OCI-LY1 (cell line): Measurements from ENCODE around the gene MAST3.

Experiments used
- CTCF ChIP-seq: fragments of 200-600 bp; sonication (generic), shearing (Covaris generic); IDR thresholded peaks from 2 replicates; pipeline ENCODE4 v1.5.1; 2017; ENCODE audit warnings: mild to moderate bottlenecking, antibody characterized with exemption, low read length, moderate library complexity, mixed read lengths
- EZH2 ChIP-seq: fragments of 200-600 bp; sonication (generic), shearing (Covaris generic); IDR thresholded peaks from 2 replicates; pipeline ENCODE4 v1.8.0; 2017; ENCODE audit warnings: borderline replicate concordance, mixed run types, mild to moderate bottlenecking, antibody characterized with exemption, low read length, moderate library complexity, mixed read lengths

GRCh38 chr19:18159810-18160209, 62.2 kb downstream of the MAST3 start:
- TF ChIP-seq CTCF, result no peak
- no peak for TF ChIP-seq EZH2
